Measurements from ENCODE around the gene ZP3. TPM values are rescaled to one million over a fixed set of nuclear protein-coding genes. Genes with fewer than 3 reads are reported as not detected.
"Not testable (repeated sequence)": the region's sequence is repeated elsewhere in the genome, so short reads cannot be mapped to it uniquely, and the experiment has no call there.

ZP3 gene
- total RNA-seq, 1 donor from 2014 or later: 0.89 TPM

DNA sequence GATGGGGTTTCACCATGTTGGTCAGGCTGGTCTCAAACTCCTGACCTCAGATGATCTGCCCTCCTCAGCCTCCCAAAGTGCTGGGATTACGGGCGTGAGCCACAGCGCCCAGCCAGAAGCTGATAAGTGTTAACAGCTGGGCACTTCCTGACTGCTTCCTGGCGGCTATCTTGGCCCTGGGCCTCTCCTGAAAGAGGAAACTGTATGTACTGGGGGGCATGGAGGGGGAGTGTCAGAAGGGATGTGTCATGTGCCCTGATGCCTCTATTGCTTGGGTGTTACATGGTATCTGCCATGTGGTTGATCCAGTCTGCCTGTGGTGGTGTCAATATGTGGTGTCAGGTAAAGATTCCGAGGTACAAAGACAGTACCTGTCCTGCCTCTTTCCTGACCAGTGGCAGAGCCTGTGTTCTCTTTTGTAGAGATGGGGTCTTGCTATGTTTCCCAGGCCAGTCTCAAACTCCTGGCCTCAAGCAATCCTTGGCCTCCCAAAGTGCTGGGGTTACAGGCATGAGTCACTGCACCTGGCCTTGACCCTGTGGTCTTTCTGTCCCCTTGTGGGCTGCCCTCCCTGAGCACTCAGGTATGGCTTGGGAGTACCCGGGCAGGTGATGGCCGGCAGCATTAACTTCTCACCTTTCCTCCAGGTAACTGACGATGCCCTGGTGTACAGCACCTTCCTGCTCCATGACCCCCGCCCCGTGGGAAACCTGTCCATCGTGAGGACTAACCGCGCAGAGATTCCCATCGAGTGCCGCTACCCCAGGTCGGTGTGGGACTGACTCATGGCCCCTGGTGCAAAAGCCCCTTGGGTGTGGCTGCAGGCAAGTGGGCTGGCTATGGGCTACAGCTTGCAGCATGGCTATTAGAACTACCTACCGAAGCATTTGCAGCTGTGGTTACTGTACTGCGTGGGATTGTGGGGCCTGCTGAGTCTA, 4.4 kb downstream of the ZP3 start:
- Mint-ChIP-seq H3K27ac (no peak overlapping the region), H3K27me3 (ENCODE audit: low read depth) (no peaks in the 10 kb centered on the region), H3K4me1 (peaks cover under 1% of the 10 kb centered on the region), H3K36me3 (no peaks in the 10 kb centered on the region), H3K4me3 (no peak overlapping the region), H3K9me3 (no peaks in the 10 kb centered on the region)
- TF ChIP-seq, protein P1, sequence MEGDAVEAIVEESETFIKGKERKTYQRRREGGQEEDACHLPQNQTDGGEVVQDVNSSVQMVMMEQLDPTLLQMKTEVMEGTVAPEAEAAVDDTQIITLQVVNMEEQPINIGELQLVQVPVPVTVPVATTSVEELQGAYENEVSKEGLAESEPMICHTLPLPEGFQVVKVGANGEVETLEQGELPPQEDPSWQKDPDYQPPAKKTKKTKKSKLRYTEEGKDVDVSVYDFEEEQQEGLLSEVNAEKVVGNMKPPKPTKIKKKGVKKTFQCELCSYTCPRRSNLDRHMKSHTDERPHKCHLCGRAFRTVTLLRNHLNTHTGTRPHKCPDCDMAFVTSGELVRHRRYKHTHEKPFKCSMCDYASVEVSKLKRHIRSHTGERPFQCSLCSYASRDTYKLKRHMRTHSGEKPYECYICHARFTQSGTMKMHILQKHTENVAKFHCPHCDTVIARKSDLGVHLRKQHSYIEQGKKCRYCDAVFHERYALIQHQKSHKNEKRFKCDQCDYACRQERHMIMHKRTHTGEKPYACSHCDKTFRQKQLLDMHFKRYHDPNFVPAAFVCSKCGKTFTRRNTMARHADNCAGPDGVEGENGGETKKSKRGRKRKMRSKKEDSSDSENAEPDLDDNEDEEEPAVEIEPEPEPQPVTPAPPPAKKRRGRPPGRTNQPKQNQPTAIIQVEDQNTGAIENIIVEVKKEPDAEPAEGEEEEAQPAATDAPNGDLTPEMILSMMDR (IDR thresholded peaks at IDR 0.05; ENCODE audit: unreplicated experiment): no peak
- DNase-seq (ENCODE audit: low spot score in 2 of 2, unreplicated experiment in 2 of 2): peak in 1 of 2 experiments; percentile 31

DNA sequence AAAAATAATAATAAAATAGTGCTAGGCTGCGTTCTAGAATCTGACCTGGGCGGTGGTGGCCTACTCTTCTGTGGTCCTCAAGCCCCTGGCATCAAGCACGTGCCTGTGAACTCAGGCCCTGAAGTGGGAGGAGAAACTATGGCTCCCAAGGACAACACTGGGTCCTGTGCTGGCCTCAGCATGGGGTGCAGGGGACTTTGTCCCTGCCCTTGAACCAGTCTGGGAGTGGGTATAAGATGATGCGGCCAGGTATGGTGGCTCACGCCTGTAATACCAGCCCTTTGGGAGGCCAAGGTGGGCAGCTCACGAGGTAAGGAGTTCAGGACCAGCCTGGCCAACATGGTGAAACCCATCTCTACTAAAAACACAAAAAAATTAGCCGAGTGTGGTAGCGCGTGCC, 5.5 kb downstream of the ZP3 start:
- Mint-ChIP-seq H3K27me3 (ENCODE audit: low read depth) (no peaks in the 10 kb centered on the region), H3K36me3 (no peaks in the 10 kb centered on the region), H3K4me3 (no peak overlapping the region), H3K27ac (no peak overlapping the region), H3K4me1 (no peaks in the 10 kb centered on the region), H3K9me3 (no peaks in the 10 kb centered on the region)
- DNase-seq (ENCODE audit: low spot score in 2 of 2, unreplicated experiment in 2 of 2): peak in 1 of 2 experiments; percentile 27
- TF ChIP-seq, protein P1 (IDR thresholded peaks at IDR 0.05; ENCODE audit: unreplicated experiment): no peak

DNA sequence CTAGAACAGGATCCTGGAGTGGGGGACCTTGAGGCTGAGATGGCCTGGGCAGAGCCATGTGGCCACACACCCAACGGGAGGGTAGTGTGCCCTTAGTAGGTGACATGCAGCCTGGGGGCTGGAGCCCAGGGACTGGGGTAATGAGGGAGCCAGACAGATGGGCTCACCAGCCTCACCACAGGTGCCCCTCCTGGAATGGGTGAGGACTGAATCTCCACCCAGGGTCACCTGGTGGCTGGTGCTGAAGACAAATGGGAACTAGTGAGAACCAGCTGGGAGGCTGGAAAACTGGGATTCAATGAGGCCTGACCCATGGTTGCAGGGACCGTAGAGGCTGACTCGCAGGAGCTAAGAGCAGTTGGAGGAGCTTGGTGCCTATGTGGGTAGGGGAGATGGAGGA, 6.1 kb downstream of the ZP3 start:
- Mint-ChIP-seq H3K9me3 (no peaks in the 10 kb centered on the region), H3K27me3 (ENCODE audit: low read depth) (no peaks in the 10 kb centered on the region), H3K36me3 (no peaks in the 10 kb centered on the region), H3K4me1 (no peaks in the 10 kb centered on the region), H3K27ac (no peak overlapping the region), H3K4me3 (no peak overlapping the region)
- TF ChIP-seq, protein P1 (IDR thresholded peaks at IDR 0.05; ENCODE audit: unreplicated experiment): no peak
- peak in 1 of 2 experiments; percentile 30 for DNase-seq (ENCODE audit: low spot score in 2 of 2, unreplicated experiment in 2 of 2)

DNA sequence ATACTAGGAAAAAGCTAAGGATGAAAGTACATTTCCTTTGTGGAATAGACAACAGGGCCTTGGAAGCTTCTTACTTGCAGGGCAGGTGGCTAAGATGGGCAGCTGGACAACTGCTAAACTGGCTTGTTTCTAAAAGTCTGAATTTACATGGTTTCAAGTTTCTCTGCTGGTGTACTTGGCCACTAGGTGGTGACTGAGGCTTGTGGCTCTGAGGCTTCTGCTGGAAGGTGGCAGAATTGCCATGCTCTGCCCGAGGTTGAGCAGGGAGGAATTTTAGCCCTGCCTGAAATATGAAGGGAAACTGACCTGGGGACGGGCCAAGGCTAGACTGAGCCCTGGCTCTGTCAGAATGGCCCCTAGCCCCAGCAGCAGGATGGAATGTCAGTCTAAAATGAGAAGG, 13.1 kb downstream of the ZP3 start:
- H3K27me3 Mint-ChIP-seq (ENCODE audit: low read depth); H3K36me3 Mint-ChIP-seq; H3K27ac Mint-ChIP-seq; H3K9me3 Mint-ChIP-seq; H3K4me3 Mint-ChIP-seq; H3K4me1 Mint-ChIP-seq: not testable (repeated sequence)
- peak in 1 of 2 experiments; percentile 67 for DNase-seq (ENCODE audit: low spot score in 2 of 2, unreplicated experiment in 2 of 2)
- TF ChIP-seq, protein P1 (IDR thresholded peaks at IDR 0.05; ENCODE audit: unreplicated experiment): peak; percentile 72

DNA sequence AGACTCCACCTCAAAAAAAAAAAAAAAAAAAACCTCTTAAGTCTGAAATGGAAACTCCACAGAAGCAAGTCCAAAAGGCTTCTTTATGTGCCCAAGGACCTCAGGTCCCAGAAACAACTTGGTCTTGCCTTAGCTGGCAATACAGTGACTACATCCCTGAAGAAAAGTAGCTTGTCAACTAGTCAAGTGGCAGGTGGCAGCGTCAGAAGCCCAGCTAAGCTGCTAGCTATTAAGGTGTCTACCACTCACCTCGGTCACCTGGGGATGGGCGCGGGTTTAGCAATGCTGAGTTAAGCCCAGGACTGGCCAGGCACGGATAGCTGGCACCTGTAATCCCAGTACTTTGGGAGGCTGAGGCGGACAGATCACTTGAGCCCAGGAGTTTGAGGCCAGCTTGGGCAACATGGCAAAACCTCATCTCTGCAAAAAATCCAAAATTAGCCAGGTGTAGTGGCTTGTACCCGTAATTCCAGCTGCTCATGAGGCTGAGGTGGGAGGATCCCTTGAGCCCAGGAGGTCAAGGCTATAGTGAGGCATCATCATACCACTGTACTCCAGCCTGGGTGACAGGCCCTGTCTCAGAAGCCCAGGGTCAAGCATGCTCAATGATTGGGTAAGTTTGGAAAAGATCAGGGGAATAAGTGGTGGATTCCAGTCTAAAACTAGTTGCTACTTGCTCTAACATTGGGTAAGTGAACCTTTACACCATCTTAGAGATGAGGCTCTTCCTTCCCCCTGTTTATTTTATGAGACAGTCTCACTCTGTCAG, 14.6 kb downstream of the ZP3 start:
- not testable (repeated sequence) for H3K9me3 Mint-ChIP-seq; DNase-seq (ENCODE audit: low spot score in 2 of 2, unreplicated experiment in 2 of 2); H3K4me1 Mint-ChIP-seq; H3K4me3 Mint-ChIP-seq; H3K36me3 Mint-ChIP-seq; H3K27ac Mint-ChIP-seq; H3K27me3 Mint-ChIP-seq (ENCODE audit: low read depth)

DNA sequence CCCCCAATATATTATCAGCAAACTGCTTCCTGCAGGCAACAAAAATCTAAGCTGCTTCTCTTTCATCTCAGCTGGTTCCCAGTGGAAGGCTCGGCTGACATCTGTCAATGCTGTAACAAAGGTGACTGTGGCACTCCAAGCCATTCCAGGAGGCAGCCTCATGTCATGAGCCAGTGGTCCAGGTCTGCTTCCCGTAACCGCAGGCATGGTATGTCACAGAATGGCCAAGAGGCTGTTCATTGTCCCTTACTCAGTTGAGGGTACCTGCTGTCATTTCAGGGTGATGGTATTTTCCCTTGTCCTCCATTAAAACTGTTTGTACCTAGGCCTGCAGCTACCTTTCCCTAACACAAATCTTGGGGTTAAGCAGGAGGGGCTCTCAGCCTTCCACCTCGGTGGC, 15.7 kb downstream of the ZP3 start:
- not testable (repeated sequence) for H3K4me3 Mint-ChIP-seq; H3K27ac Mint-ChIP-seq; H3K9me3 Mint-ChIP-seq; H3K36me3 Mint-ChIP-seq; DNase-seq (ENCODE audit: low spot score in 2 of 2, unreplicated experiment in 2 of 2); H3K27me3 Mint-ChIP-seq (ENCODE audit: low read depth); H3K4me1 Mint-ChIP-seq

DNA sequence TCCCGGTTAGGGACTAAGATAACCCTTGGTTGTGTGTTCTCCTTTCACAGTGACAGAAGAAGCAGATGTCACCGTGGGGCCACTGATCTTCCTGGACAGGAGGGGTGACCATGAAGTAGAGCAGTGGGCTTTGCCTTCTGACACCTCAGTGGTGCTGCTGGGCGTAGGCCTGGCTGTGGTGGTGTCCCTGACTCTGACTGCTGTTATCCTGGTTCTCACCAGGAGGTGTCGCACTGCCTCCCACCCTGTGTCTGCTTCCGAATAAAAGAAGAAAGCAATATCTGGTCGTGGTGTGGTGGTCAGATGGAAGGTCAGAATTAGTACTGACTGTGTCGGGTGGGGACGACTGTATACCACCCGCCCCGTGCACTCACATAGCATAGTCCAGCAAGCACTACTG, 17.0 kb downstream of the ZP3 start:
- H3K4me1 Mint-ChIP-seq; DNase-seq (ENCODE audit: low spot score in 2 of 2, unreplicated experiment in 2 of 2); H3K36me3 Mint-ChIP-seq; H3K27me3 Mint-ChIP-seq (ENCODE audit: low read depth); H3K27ac Mint-ChIP-seq; H3K9me3 Mint-ChIP-seq; H3K4me3 Mint-ChIP-seq: not testable (repeated sequence)

DNA sequence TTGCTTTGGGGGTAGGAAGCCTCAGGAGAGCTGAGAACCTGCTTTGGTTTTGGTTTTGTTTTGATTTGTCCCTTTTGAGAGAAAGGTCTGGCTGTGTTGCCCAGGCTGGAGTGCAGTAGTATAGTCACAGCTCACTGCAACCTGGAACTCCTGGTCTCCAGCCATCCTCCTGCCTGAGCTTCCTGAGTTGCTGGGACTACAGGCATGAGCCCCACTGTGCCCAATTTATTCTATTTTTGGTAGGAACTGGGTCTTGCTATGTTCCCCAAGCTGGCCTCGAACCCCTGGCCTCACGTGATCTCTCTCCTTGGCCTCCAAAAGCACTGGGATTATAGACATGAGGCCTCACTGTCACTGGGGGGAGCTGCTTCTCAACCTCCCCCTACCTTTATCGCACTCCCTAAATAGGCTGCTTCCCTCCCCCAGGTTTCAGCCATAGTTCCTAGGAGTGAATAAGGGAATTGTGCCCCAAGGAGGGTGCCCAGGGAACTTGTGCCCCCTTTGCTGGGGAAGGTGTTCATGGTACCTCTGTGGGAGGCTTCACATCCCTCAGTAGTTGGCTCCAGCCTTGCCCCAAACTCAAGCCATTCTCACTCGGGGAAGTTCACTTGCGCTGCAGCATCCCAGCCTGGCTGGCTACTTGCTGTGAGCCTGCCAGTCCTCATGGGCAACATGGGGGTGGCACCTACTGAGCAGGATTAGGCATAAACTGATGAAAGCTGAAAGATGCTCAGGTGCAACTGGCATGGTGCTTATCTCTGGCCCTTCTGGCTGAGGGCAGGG, 18.1 kb downstream of the ZP3 start:
- H3K4me3 Mint-ChIP-seq; H3K27ac Mint-ChIP-seq; H3K27me3 Mint-ChIP-seq (ENCODE audit: low read depth); H3K36me3 Mint-ChIP-seq; DNase-seq (ENCODE audit: low spot score in 2 of 2, unreplicated experiment in 2 of 2); H3K4me1 Mint-ChIP-seq; H3K9me3 Mint-ChIP-seq: not testable (repeated sequence)

DNA sequence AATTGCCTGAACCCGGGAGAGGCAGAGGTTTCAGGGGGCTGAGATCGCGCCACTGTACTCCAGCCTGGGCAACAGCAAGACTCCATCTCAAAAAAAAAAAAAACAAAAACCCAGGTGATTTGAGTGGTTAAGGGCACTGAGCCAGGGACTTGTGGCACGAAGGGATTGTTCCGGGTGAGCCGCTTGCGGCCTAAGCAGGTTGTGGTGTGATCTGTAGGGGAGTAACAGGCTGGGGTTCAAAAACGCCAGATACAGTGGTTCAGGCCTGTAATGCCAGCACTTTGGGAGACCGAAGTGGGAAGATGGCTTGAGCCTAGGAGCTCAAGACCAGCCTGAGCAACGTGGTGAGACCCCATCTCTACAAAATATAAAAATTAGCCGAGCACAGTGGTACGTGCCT, 19.1 kb downstream of the ZP3 start:
- not testable (repeated sequence) for DNase-seq (ENCODE audit: low spot score in 2 of 2, unreplicated experiment in 2 of 2); H3K36me3 Mint-ChIP-seq; H3K27ac Mint-ChIP-seq; H3K27me3 Mint-ChIP-seq (ENCODE audit: low read depth); H3K9me3 Mint-ChIP-seq; H3K4me3 Mint-ChIP-seq; H3K4me1 Mint-ChIP-seq

Measured in mesothelial cell of epicardium (in vitro differentiated cells).